Endothelial cell of umbilical vein (primary cell): ENCODE measurements around the gene HIP1. TPM values are rescaled to one million over a fixed set of nuclear protein-coding genes. Genes with fewer than 3 reads are reported as not detected.

Source experiments
- BruUV-seq: library from RNA; stranded (reverse); fragments of 400-500 nt; replicated peaks from 2 replicates; lab custom pipeline; 2021; lab: Mats Ljungman, UMichigan
- CTCF ChIA-PET: fragments of 300-600, 350-600 bp; sonication (Branson Sonifier 250); formaldehyde crosslinking; loops from one replicate; lab custom pipeline; 2021; ENCODE audit warnings: antibody characterized with exemption, inconsistent platforms; lab: Charles Lee
- POLR2A ChIA-PET: fragments of 300-600, 350-600 bp; sonication (Branson Sonifier 250); formaldehyde crosslinking; loops from one replicate; lab custom pipeline; 2021; ENCODE audit warnings: antibody characterized with exemption, inconsistent platforms; lab: Charles Lee
- DNase-seq: peaks from one replicate; pipeline ENCODE4 v3.0.0-alpha.2; 2011; ENCODE audit warnings: low read depth, low spot score
- FAIRE-seq: peaks from 2 replicates; lab custom pipeline; 2011; peaks lifted over from hg19 to GRCh38; lab: Jason Lieb, UNC
- H2AFZ ChIP-seq: 2 replicates; pipeline ENCODE4 v1.6.0; 2012; ENCODE audit warnings: low read depth, low read length, control low read depth, inconsistent platforms
- H3K27ac ChIP-seq: 2 replicates; pipeline ENCODE4 v1.5.1; 2011; ENCODE audit warnings: low read depth, mild to moderate bottlenecking, control low read depth, low read length, moderate library complexity; ENCODE audit not compliant: insufficient read depth
- H3K27me3 ChIP-seq, 2 experiments: 2 replicates each; pipeline versions ENCODE4 v1.6.0 to v1.6.1; 2011; ENCODE audit warnings: low read length in 2 of 2, mixed read lengths in 1 of 2; ENCODE audit not compliant: control insufficient read depth in 2 of 2, insufficient read depth in 2 of 2
- H3K36me3 ChIP-seq, 2 experiments: 2 replicates in 1 of 2; 3 replicates in 1 of 2; pipeline ENCODE4 v1.5.1; 2011; ENCODE audit warnings: low read length in 2 of 2, mild to moderate bottlenecking in 1 of 2, moderate library complexity in 1 of 2; ENCODE audit not compliant: control insufficient read depth in 2 of 2, insufficient read depth in 2 of 2; ENCODE audit errors: extremely low read depth in 1 of 2
- H3K4me1 ChIP-seq: 3 replicates; pipeline ENCODE4 v1.5.1; 2011; ENCODE audit warnings: mild to moderate bottlenecking, low read length; ENCODE audit not compliant: control insufficient read depth, insufficient read depth; ENCODE audit errors: extremely low read depth
- H3K4me2 ChIP-seq: 2 replicates; pipeline ENCODE4 v1.6.1; 2011; ENCODE audit warnings: low read length, control low read depth, mixed read lengths; ENCODE audit not compliant: insufficient read depth
- H3K4me3 ChIP-seq, 3 experiments: fragments of 200-600 bp in 1 of 3; sonication (generic), shearing (Covaris generic) in 1 of 3; replicated peaks in 1 of 3; 2 replicates each; pipeline ENCODE4 v1.5.1; 2011 to 2016; ENCODE audit warnings: control low read depth in 3 of 3, low read length in 3 of 3, mild to moderate bottlenecking in 2 of 3, inconsistent platforms in 1 of 3, low read depth in 1 of 3, moderate library complexity in 1 of 3; ENCODE audit not compliant: insufficient read depth in 1 of 3
- H3K79me2 ChIP-seq: 2 replicates; pipeline ENCODE4 v1.6.0; 2012; ENCODE audit warnings: low read length, inconsistent platforms; ENCODE audit not compliant: control insufficient read depth, insufficient read depth
- H3K9ac ChIP-seq: replicated peaks from 2 replicates; pipeline ENCODE3; 2011; ENCODE audit warnings: low read length, control low read depth; ENCODE audit not compliant: insufficient read depth; ENCODE audit errors: extremely low read depth
- H3K9me1 ChIP-seq: replicated peaks from 3 replicates; pipeline ENCODE4 v1.6.0; 2011; ENCODE audit warnings: mild to moderate bottlenecking, low read length; ENCODE audit not compliant: control insufficient read depth, insufficient read depth; ENCODE audit errors: extremely low read depth
- H3K9me3 ChIP-seq: replicated peaks from 2 replicates; pipeline ENCODE4 v1.5.1; 2012; ENCODE audit warnings: low read length, inconsistent platforms; ENCODE audit not compliant: control insufficient read depth, insufficient read depth
- H4K20me1 ChIP-seq: replicated peaks from 2 replicates; pipeline ENCODE3; 2011; ENCODE audit warnings: mild to moderate bottlenecking, low read length; ENCODE audit not compliant: control insufficient read depth, insufficient read depth; ENCODE audit errors: extremely low read depth
- FOS ChIP-seq: IDR thresholded peaks from 2 replicates; pipeline ENCODE4 v1.6.1; 2011; ENCODE audit warnings: mild to moderate bottlenecking, low read length, moderate library complexity, borderline replicate concordance; ENCODE audit not compliant: insufficient read depth
- GATA2 ChIP-seq: IDR thresholded peaks from 2 replicates; pipeline ENCODE4 v1.7.0; 2011; ENCODE audit warnings: low read depth, mild to moderate bottlenecking, moderate library complexity, mixed read lengths, low read length; ENCODE audit not compliant: insufficient read length, insufficient read depth
- JUN ChIP-seq: IDR thresholded peaks from 2 replicates; pipeline ENCODE4 v1.6.1; 2011; ENCODE audit warnings: borderline replicate concordance, low read depth; ENCODE audit not compliant: insufficient read length, insufficient read depth
- MYC ChIP-seq: IDR thresholded peaks from one replicate; pipeline ENCODE4 v1.6.1; 2011; ENCODE audit warnings: mild to moderate bottlenecking, low read depth, low read length
- POLR2AphosphoS5 ChIP-seq: IDR thresholded peaks from 2 replicates; pipeline ENCODE4 v1.6.1; 2012; ENCODE audit warnings: low read depth, mild to moderate bottlenecking, control low read depth, low read length, moderate library complexity; ENCODE audit not compliant: insufficient read depth
- dilution Hi-C: fragments of 300-500 bp; cut with MboI; formaldehyde crosslinking; loops from one replicate; pipeline ENCODE4 v1.15.0; 2019; ENCODE audit warnings: low sequenced_read_pairs; ENCODE audit not compliant: extremely low pct_ligation_motif_present
- intact Hi-C: fragments of 100-400 bp; cut with micrococcal nuclease; formaldehyde crosslinking; loops from one replicate; pipeline ENCODE4 v1.10.0; 2022
- polyA plus RNA-seq, 4 experiments: library from polyadenylated mRNA; depleted of rRNA in 3 of 4; stranded (reverse) in 3 of 4; unstranded in 1 of 4; fragments of >200 nt; gene quantifications; 2 replicates each; pipeline versions ENCODE4 v1.2.1 to v1.2.3, GENCODE V29; 2011 to 2012; ENCODE audit warnings: missing spikeins in 1 of 4
- total RNA-seq: library from RNA; stranded (reverse); gene quantifications from 2 replicates; pipeline ENCODE4 v1.2.3, GENCODE V29; 2021
- TF ChIP-seq, protein P1 (sequence below), 2 donors: IDR thresholded peaks; 1 replicate in 1 of 2; 2 replicates in 1 of 2; pipeline ENCODE4 v1.5.1; 2011; ENCODE audit warnings: low read length in 2 of 2, mild to moderate bottlenecking in 2 of 2, moderate library complexity in 2 of 2, control low read depth in 1 of 2, inconsistent platforms in 1 of 2, low read depth in 1 of 2; ENCODE audit not compliant: insufficient read depth in 1 of 2; ENCODE audit errors: extremely low read depth in 1 of 2
- TF ChIP-seq, protein P2 (sequence below): IDR thresholded peaks from 2 replicates; pipeline ENCODE4 v1.6.1; 2011; ENCODE audit not compliant: insufficient read depth, insufficient read length

Gene HIP1
- total and polyA plus RNA-seq, 2 donors (not counting 3 experiments of a cell fraction or from before 2014, with no cell fraction given) = 23.7 to 47.6 TPM

DNA sequence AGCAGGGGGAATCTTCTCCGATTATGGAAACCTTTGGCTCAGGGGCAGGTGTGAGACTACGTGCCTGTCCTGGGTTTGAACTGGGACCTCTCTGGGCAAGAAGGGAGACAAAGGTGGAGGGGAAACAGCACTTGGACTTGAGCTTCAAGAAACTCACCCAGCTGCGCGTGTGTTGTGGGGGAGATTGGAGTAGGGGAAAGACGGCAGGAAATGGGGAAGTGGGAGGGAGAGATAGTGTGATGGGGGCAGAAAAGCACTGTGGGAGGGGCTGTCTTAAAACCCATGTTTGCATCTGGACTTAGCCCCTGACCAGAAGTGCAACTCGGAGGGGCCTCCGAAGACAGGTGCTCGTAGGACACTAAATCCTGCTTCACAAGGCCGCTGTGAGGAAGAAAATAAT, 107.0 kb downstream of the HIP1 start:
- H3K9ac ChIP-seq = no peak overlapping the region
- H3K4me1 ChIP-seq = no peaks in the 10 kb centered on the region
- no peak for DNase-seq
- no peak overlapping the region for H3K4me2 ChIP-seq
- H3K27me3 ChIP-seq = no peaks in the 10 kb centered on the region
- no peak for FAIRE-seq
- no peaks in the 10 kb centered on the region for H3K9me1 ChIP-seq
- CTCF ChIA-PET = no interaction called here
- no peaks in the 10 kb centered on the region for H3K79me2 ChIP-seq
- intact Hi-C loops (loop anchor here (10.0 kb wide), 1 partner anchor 107 kb away; no protein-coding TSS in a partner anchor), dilution Hi-C loops (no loop called here)
- no peaks in the 10 kb centered on the region for H3K36me3 ChIP-seq
- H2AFZ ChIP-seq = no peak overlapping the region
- H3K9me3 ChIP-seq = no peaks in the 10 kb centered on the region
- no peak for TF ChIP-seq MYC
- no peak for TF ChIP-seq JUN
- no peak for TF ChIP-seq FOS
- TF ChIP-seq, protein P1, sequence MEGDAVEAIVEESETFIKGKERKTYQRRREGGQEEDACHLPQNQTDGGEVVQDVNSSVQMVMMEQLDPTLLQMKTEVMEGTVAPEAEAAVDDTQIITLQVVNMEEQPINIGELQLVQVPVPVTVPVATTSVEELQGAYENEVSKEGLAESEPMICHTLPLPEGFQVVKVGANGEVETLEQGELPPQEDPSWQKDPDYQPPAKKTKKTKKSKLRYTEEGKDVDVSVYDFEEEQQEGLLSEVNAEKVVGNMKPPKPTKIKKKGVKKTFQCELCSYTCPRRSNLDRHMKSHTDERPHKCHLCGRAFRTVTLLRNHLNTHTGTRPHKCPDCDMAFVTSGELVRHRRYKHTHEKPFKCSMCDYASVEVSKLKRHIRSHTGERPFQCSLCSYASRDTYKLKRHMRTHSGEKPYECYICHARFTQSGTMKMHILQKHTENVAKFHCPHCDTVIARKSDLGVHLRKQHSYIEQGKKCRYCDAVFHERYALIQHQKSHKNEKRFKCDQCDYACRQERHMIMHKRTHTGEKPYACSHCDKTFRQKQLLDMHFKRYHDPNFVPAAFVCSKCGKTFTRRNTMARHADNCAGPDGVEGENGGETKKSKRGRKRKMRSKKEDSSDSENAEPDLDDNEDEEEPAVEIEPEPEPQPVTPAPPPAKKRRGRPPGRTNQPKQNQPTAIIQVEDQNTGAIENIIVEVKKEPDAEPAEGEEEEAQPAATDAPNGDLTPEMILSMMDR (IDR thresholded peaks at IDR 0.05; ENCODE audit: extremely low read depth in 1 of 2, insufficient read depth in 1 of 2, low read depth in 1 of 2, low read length in 2 of 2) = no peak
- TF ChIP-seq GATA2 = no peak
- TF ChIP-seq POLR2AphosphoS5 = no peak
- TF ChIP-seq, protein P2, sequence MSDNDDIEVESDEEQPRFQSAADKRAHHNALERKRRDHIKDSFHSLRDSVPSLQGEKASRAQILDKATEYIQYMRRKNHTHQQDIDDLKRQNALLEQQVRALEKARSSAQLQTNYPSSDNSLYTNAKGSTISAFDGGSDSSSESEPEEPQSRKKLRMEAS = no peak
- no peaks in the 10 kb centered on the region for H4K20me1 ChIP-seq
- no TSS peak for BruUV-seq
- H3K27ac ChIP-seq = no peak overlapping the region
- no peak overlapping the region for H3K4me3 ChIP-seq
- POLR2A ChIA-PET = no interaction called here
